Frontal cortex (tissue), 4 donors: ENCODE measurements around the gene IFT52. TPM values are rescaled to one million over a fixed set of nuclear protein-coding genes. Genes with fewer than 3 reads are reported as not detected.
"Not testable (repeated sequence)": the region's sequence is repeated elsewhere in the genome, so short reads cannot be mapped to it uniquely, and the experiment has no call there.

Experiments
- DNase-seq, 2 donors: peaks; one replicate each; pipeline ENCODE4 v3.0.0; 2012; ENCODE audit warnings: low spot score in 2 of 2
- FAIRE-seq: peaks from 2 replicates; lab custom pipeline; 2012; peaks lifted over from hg19 to GRCh38; lab: Jason Lieb, UNC
- total RNA-seq: library from RNA; depleted of rRNA; stranded (reverse); fragments of >200 nt; gene quantifications from one replicate; pipeline ENCODE4 v1.2.3, GENCODE V29; 2014
- donor health status: control.
- donor health status: control.
- donor health status: control.

Gene IFT52
- total RNA-seq, 1 donor from 2014 or later = 86.0 TPM

DNA sequence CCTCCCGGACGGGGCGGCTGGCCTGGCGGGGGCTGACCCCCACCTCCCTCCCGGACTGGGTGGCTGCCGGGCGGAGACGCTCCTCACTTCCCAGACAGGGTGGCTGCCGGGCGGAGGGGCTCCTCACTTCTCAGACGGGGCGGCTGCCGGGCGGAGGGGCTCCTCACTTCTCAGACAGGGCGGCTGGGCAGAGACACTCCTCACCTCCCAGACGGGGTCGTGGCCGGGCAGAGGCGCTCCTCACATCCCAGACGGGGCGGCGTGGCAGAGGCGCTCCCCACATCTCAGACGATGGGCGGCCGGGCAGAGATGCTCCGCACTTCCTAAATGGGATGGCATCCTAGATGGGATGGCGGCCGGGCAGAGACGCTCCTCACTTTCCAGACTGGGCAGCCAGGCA lies 16.5 kb downstream of the IFT52 start:
- DNase-seq, FAIRE-seq: not testable (repeated sequence)

DNA sequence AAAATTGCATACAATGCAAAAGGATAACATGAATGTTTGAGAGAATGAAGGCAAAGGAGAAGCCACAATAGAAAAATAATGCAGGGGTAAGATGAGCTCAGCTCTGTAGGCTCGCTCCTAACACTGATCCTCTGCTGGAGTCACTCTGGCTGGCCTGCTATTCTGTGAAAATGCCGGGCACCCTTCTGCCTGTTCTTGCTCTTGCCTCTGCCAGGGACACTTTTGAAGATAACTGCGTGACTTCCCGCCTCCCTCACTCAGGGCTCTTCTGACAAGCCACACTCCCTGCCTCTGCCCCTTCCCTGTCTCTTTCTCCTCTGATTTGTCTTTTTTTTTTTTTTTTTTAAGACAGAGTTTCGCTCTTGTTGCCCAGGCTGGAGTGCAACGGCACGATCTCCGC lies 40.9 kb downstream of the IFT52 start:
- no peak for DNase-seq
- no peak for FAIRE-seq

DNA sequence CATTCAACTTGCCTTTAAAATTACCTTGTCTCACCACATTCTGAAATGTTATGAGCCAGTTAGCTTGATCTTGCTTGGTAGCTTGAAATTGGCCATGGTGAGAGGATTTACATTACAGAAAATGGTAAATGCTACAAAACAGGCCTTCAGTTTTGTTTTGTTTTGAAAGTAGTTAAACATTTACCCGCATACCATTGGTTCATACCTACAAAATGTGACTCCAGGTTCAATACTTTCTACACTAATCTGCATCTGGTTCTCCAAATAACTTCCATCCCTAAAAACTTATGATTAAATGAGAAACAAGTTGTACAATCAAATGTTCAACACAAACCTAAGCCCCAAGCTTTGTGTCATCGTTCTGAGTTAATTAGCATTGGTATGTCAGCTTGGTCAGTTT lies 45.7 kb downstream of the IFT52 start:
- FAIRE-seq (no peak), DNase-seq (no peak)

DNA sequence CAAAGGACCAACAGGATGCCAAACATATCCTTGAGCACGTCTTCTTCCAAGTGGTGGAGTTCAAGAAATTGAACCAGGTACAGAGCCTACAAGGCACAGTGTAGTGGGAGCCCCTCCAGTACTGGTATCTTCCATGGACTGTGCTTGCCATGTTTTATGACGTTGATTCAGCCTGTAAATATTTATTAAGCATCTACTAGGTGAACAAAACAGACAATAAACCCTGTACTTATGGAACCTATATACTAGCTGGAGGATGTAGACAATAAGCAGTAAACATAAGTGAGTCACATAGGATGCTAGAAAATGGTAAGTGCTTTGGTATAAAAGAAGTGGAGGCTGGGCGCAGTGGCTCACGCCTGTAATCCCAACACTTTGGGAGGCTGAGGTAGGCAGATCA lies 51.8 kb downstream of the IFT52 start:
- no peak for FAIRE-seq
- no peak for DNase-seq

DNA sequence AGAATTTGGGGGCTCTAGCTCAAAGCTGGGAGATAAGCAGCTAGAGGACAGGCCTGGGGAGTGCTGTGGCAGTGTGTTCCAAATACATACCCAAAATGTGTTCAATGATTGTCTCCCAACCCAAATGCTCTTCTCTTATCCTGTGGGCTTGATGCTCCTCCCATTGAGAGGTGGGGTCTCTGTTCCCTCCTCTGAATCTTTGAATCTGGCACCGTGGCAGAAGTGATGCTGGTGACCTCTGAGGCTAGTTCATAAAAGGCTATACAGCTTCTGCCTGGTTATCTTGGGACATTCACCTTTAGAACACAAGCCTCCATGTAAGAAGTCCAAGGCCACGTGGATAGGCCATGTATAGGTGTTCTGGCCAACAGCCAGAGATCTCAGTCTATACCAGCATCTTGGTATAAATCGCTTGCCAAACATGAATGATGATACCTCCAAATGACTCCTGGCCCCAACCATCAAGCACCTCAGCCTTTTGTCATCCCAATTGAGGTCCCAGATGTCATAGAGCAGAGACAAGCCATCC lies 60.3 kb downstream of the IFT52 start:
- FAIRE-seq = no peak
- DNase-seq = no peak

DNA sequence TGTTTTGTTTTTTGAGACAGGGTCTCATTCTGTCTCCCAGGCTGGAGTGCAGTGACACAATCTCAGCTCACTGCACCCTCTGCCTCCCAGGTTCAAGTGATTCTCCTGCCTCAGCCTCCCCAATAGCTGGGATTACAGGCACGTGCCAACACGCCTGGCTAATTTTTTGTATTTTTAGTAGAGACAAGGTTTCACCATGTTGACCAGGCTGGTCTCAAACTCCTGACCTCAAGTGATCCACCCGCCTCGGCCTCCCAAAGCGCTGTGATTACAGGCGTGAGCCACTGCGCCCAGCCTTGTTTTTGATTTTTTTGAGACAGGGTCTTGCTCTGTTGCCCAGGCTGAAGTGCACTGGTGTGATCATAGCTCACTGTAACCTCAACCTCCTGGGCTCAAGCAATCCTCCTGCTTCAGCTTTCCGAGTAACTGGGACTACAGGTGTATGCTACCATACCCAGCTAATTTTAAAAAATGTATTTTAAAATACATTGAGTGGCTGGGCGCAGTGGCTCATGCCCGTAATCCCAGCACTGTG lies 61.0 kb downstream of the IFT52 start:
- not testable (repeated sequence) for FAIRE-seq, DNase-seq

DNA sequence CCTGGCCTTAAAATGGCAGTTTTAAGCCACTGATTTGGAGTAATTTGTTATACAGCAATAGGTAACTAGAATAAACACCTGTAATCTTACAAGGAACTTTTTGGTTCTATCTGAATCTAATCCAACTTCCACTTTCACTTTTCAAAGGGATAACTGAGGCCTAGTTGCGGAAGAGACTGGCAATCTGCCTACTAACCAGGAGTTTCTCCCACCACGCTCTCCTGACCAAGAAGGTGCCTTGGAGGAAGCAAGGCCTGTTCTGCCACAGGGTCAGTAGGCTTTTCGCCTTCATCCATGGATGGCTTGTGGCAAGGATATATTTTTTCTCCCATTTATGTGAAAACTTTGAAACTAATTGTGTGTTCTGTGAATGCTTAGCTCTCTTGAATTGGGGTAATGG lies 63.2 kb downstream of the IFT52 start:
- FAIRE-seq = no peak
- DNase-seq = no peak

DNA sequence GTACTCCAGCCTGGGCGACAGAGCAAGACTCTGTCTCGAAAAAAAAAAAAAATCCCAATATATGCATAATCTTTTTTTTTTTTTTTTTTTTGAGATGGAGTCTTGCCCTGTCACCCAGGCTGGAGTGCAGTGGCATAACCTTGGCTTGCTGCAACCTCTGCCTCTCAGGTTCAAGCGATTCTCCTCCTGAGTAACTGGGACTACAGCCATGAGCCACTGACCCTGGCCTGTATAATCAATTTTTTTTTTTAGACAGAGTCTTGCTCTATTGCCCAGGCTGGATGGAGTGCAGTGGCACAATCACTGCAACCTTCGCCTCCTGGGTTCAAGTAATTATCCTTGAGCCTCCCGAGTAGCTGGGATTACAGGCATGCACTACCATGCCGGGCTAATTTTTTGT lies 64.4 kb downstream of the IFT52 start:
- not testable (repeated sequence) for FAIRE-seq, DNase-seq

DNA sequence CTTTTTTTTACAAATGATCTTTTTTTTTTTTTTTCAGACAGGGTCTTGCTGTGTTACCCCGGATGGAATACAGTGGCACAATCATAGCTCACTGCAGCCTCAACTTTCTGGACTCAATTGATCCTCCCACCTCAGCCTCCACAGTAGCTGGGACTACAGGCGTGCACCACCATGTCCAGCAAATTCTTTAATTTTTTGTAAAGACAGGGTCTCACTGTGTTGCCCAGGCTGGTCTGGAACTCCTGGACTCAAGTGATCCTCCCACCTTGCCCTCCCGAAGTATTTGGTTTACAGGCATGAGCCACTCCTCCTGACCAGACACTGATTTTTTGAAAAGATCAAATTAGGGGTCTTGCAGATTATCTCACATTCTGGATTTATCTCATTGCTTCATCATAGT lies 65.2 kb downstream of the IFT52 start:
- DNase-seq (no peak), FAIRE-seq (no peak)

DNA sequence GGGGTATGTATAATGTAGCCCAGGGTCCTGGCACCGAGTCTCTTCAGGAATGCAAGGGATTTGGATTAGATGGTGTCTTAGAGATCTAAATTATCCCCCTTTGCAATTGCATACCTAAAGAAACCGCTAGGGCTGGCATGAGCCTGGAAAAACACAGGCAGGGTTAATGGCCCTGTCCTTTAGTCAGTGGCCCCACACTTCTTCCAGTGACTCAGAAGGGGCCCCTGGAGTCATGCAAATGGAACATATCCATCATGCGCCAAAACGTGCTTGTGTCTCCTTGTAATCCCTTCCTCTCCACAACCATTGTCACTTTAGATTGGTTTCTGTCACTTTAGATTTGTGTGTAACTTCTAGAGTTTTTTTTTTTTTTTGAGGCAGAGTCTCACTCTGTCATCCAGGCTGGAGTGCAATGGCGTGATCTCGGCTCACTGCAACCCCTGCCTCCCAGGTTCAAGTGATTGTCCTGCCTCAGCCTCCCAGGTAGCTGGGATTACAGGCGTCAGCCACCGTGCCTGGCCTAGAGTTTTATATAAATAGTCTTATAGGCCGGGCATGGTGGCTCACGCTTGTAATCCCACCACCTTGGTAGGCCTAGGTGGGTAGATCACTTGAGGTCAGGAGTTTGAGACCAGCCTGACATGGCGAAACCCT lies 67.5 kb downstream of the IFT52 start:
- FAIRE-seq (no peak), DNase-seq (no peak)

DNA sequence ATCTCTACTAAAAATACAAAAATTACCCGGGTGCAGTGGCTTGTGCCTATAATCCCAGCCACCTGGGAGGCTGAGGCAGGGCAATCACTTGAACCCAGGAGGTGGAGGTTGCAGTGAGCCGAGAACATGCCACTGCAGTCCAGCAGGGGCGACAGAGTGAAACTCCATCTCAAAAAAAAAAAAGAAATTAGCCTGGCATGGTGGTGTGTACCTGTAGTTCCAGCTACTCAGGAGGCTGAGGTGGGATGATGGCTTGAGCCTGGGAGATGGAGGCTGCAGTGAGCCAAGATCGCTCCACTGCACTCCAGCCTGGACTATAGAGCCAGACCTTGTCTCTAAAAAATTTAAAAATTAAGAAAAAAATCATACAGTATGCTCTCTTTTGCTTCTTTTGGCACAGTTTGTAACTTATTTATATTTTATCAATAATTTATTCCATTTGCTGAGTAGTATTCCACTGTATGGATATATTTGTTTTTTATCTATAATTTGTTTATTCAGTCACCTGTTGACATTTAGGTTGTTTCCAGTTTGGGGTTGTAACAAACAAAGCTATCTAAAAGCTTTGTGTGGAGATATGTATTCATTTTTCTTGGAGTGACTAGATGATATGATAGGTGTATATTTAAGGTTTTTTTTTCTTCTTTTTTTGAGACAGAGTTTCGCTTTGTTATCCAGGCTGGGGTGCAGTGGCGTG lies 68.1 kb downstream of the IFT52 start:
- FAIRE-seq (no peak), DNase-seq (no peak)

DNA sequence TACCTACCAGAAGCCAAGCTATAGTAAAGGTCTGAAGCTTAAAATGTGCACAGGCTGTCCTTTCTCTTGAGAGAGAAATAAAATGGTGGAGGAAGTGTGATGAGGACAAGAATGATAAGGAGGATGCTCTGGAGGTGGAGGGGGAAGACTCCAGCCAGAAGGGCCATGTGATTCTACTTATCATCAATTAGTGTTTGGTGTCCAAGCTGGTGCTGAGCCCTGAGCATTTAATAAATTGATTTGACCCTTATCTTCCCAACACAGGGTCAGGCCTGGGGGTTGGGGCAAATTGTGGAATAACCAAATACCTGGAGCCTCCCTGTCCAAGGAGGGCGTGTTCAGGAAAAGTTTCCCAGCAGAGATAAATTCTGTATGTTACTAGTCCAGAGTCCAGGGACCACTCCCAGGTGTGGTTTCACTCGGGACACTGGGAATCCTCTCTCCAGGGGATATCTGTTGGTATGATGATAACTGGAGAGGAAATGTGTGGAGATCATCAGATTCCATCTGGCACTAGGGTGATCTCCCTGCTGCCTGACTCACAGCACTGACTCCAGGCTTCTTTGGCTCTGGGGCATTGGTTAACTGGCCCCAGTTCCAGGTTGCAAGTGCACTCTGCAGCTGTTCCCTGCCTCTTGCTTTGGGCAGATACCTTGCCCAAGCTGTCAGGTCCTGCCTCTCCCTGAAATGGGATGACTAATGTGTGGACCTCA lies 72.4 kb downstream of the IFT52 start:
- FAIRE-seq = no peak
- no peak for DNase-seq

DNA sequence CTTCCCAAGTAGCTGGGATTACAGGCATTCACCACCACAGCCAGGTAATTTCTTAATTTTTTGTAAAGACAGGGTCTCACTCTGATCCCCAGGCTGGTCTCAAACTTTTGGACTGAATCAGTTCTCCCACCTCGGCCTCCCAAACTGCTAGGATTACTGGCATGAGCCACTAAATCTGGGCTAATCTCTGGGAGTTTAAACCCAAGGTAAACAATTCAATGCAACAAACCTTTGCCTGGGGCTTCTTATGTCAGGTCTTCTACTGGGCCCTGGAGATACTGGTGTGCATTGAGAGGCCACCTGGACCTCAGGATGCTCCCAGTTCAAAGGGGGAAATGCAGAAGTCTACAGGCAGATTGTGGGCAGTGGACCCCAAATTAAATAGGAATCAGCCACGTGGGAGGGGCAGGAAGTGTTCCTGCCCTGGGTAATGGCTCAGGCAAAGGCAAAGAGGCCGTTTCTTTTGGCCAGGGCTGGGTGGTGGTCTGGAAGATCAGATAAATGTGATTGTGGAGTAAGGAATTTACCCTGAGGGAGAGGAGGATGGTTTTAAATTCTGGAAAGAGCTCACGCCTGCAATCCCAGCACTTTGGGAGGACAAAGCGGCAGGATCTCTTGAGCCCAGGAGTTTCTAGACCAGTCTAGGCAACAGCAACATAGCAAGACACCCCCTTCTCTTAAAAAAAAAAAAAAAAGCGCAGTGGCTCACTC lies 74.9 kb downstream of the IFT52 start:
- FAIRE-seq (no peak), DNase-seq (no peak)

DNA sequence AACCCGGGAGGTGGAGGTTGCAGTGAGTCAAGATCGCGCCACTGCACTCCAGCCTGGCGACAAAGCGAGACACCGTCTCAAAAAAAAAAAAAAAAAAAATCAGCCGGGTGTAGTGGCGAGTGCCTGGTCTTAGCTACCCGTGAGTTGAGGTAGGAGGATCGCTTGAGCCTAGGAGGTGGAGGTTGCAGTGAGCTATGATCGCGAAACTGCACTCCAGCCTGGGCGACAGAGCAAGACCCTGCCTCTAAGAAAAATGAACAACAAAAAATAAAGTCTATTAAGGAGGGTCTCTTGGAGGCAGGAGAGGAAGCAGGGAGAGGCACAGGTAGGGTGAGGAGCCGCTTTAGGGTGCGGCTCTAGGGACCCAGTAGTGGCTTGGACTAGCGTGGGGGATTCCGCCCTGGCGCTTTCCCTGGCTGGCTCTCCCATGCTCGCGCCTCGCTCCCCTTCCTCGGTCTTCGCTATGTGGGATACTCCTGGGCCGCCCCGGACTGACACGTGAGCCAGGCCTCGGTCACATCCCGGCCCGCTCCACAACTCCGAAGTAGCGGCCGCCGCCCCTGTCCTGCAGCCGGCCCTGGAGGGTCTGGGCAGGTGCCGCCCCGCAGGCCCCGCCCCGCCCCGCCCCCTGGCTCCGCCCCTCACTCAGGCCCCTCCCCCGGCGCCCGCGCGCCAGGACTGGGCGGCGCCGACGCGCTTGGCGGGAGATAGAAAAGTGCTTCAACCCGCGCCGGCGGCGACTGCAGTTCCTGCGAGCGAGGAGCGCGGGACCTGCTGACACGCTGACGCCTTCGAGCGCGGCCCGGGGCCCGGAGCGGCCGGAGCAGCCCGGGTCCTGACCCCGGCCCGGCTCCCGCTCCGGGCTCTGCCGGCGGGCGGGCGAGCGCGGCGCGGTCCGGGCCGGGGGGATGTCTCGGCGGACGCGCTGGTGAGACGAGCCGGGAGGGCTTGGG lies 75.9 kb downstream of the IFT52 start, which contains the start of gene MYBL2:
MYBL2 (plus strand) TSS at position 739 of the 953 bp plus-strand sequence; CDS start at position 909, 170 bp downstream.
- FAIRE-seq = no peak
- peak; percentile 36 to 74 for DNase-seq

DNA sequence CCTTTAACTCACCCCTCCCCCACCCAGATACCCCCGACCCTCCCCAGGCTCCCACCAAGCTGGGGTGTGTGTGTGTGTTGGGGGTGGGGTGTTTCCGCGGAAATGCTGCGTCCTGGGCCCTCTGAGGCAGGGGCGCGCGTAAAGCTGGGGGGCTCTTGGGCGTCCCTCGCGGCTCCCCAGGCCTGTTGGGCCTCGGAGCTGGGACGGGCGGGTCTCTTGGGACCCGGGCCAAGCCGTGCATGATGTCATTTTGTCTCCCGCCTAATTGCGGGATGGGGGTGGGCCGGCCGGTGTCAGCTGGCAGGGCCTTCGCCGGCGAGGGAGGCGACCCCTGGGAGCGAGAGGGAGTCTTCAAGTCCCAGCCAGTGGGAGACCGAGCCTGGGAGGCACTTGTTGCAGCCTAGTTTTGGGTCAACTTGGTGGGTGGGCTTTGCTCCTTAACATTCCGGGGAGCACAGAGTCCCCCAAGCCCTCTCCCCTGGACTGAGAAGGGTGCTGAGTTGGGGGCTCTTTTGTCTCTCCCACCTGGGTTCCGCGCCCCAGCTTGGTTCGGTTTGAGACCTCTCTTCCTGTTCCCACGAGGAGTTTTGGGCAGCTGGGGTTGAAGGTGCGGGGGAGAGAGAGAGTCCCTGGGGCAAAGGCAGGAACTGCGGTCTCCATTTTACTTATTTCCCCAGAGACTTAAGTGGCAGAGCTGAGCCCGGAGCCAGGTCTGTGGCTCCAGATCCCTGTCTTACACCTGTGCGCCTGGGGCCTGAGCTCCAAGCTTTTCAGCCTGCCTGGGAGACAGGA lies 76.8 kb downstream of the IFT52 start:
- no peak for DNase-seq
- no peak for FAIRE-seq

DNA sequence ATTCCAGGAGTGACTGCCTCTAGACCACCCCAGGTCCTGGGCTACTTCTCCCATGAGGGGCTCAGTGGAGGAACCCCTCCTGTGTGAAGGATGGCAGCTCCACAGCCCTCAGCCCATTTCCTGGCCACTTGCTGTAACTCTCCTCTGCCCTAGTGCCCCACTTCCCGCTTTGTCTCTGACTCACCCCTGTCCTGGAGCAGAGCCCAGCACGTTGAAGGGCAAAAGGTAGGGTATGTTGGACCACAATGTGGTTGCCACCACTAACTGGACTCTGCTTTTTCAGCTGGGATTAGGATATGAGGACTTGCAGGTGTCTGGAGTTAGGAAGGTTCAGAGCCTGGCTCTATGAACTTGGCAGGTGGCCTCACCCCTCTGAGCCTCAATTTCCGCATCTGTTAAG lies 78.6 kb downstream of the IFT52 start:
- FAIRE-seq = no peak
- no peak for DNase-seq

DNA sequence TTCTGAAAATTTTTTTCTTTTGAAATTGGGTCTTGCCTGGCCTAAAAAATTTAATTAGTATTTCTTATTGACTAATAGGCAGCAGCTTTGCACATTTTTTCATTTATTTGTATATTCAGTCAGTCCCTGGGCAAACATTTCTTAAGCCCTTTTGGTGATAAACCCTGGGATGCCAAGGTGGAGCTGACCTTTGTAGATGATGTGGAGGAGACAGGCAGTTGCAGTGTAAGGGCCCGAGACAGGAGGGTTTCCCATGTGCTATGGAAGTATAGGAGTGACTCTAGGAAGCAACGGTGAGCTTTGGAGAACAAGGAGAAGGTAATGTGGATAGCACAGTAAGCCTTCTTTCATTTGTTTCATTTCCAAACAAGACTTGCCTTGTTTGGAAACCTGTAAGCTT lies 79.7 kb downstream of the IFT52 start:
- FAIRE-seq (no peak), DNase-seq (no peak)

DNA sequence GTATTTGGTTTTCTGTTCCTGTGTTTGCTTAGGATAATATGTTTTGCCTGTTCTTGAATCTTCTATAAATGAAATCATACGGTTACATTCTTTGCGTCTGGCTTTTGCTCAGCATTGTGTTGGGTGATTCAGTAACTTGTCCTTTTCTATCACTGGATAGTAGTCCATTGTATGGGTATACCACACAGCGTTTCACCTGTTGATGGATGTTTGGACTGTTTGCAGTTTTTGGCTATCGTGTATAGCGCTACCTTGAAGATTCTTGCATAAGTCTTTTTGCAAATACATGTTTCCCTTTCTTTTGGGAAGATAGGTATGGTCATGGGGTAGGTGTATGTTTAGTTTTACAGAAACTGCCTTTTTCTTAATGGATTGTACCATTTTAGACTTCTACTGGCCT lies 85.6 kb downstream of the IFT52 start:
- no peak for DNase-seq
- no peak for FAIRE-seq
